GM12874 (cell line): Measurements from ENCODE around the gene SMG5.

Source experiments
- CTCF ChIP-seq: IDR thresholded peaks from 2 replicates; pipeline ENCODE4 v1.5.1; 2011; ENCODE audit warnings: low read depth, mild to moderate bottlenecking, control low read depth, low read length, moderate library complexity; ENCODE audit not compliant: insufficient read depth

Gene SMG5

GRCh38 chr1:156248323-156248683 lies 34.3 kb downstream of the SMG5 start:
- TF ChIP-seq CTCF: no peak

GRCh38 chr1:156247460-156248322 lies 34.9 kb downstream of the SMG5 start, which contains the start of gene PAQR6:
PAQR6 (minus strand) TSS chr1:156248056; CDS start chr1:156246731, 1,325 bp downstream.
- TF ChIP-seq CTCF: no peak

GRCh38 chr1:156246781-156247459 lies 35.7 kb downstream of the SMG5 start:
- no peak for TF ChIP-seq CTCF

GRCh38 chr1:156246241-156246780 lies 36.3 kb downstream of the SMG5 start:
- no peak for TF ChIP-seq CTCF

GRCh38 chr1:156245451-156246232 lies 37.0 kb downstream of the SMG5 start:
- no peak for TF ChIP-seq CTCF

GRCh38 chr1:156244712-156245111 lies 37.9 kb downstream of the SMG5 start:
- no peak for TF ChIP-seq CTCF

- TF ChIP-seq CTCF: no peak
These were observed 38.5 kb downstream of the SMG5 start for GRCh38 chr1:156244126-156244525.
